SK-N-SH treated with all-trans-retinoic acid at 6 μM for 48 hours (cell line): ENCODE measurements around the gene DCC.

Source experiments
- ARNTL ChIP-seq: fragments of 450-650 bp; formaldehyde crosslinking; IDR thresholded peaks from 2 replicates; pipeline ENCODE4 v1.5.0; 2020; ENCODE audit warnings: low read depth, mild to moderate bottlenecking, moderate library complexity, borderline replicate concordance
- CSRNP3 ChIP-seq: fragments of 250-450 bp; sonication (Bioruptor Pico); IDR thresholded peaks from 2 replicates; pipeline ENCODE4 v1.5.1; 2021; ENCODE audit warnings: mild to moderate bottlenecking, moderate library complexity
- ESRRG ChIP-seq: fragments of 250-450 bp; sonication (Bioruptor Pico); IDR thresholded peaks from 2 replicates; pipeline ENCODE4 v1.6.1; 2021; ENCODE audit warnings: mild to moderate bottlenecking
- GLIS3 ChIP-seq: fragments of 250-450 bp; sonication (Bioruptor Pico); IDR thresholded peaks from 2 replicates; pipeline ENCODE4 v1.5.0; 2020; ENCODE audit warnings: mild to moderate bottlenecking, moderate library complexity
- OSR1 ChIP-seq: fragments of 250-450 bp; sonication (Bioruptor Pico); IDR thresholded peaks from 2 replicates; pipeline ENCODE4 v1.8.0; 2022; ENCODE audit warnings: moderate library complexity, mild to moderate bottlenecking, inconsistent platforms
- PATZ1 ChIP-seq: fragments of 250-450 bp; sonication (Bioruptor Pico); IDR thresholded peaks from 2 replicates; pipeline ENCODE4 v1.8.0; 2020; ENCODE audit warnings: mild to moderate bottlenecking, moderate library complexity, borderline replicate concordance
- POU6F1 ChIP-seq: fragments of 250-450 bp; sonication (Bioruptor Pico); IDR thresholded peaks from 2 replicates; pipeline ENCODE4 v1.8.0; 2021; ENCODE audit warnings: low read depth, mild to moderate bottlenecking, moderate library complexity, borderline replicate concordance
- RARB ChIP-seq: fragments of 250-450 bp; sonication (Bioruptor Pico); IDR thresholded peaks from 2 replicates; pipeline ENCODE4 v1.8.0; 2021; ENCODE audit warnings: mild to moderate bottlenecking, moderate library complexity
- TOX ChIP-seq: fragments of 250-450 bp; sonication (Bioruptor Pico); IDR thresholded peaks from 2 replicates; pipeline ENCODE4 v1.8.0; 2021; ENCODE audit warnings: mild to moderate bottlenecking, moderate library complexity, borderline replicate concordance
- ZC3H10 ChIP-seq: fragments of 250-450 bp; sonication (Bioruptor Pico); IDR thresholded peaks from 2 replicates; pipeline ENCODE4 v1.5.1; 2021; ENCODE audit warnings: mild to moderate bottlenecking, moderate library complexity
- ZFP3 ChIP-seq: fragments of 250-450 bp; sonication (Bioruptor Pico); IDR thresholded peaks from 2 replicates; pipeline ENCODE4 v1.5.0; 2020; ENCODE audit warnings: mild to moderate bottlenecking, moderate library complexity
- ZFP30 ChIP-seq: fragments of 450-650 bp; formaldehyde crosslinking; IDR thresholded peaks from 2 replicates; pipeline ENCODE4 v1.5.0; 2022; ENCODE audit warnings: mild to moderate bottlenecking, moderate library complexity
- ZNF565 ChIP-seq: fragments of 450-650 bp; formaldehyde crosslinking; conservative IDR thresholded peaks from 2 replicates; pipeline ENCODE4 v1.5.0; 2020; ENCODE audit warnings: low read depth, mild to moderate bottlenecking, moderate library complexity
- TF ChIP-seq, protein P1 (sequence below): fragments of 250-450 bp; sonication (Bioruptor Pico); IDR thresholded peaks from 2 replicates; pipeline ENCODE4 v1.5.1; 2020; ENCODE audit warnings: low read depth, mild to moderate bottlenecking, moderate library complexity

DNA sequence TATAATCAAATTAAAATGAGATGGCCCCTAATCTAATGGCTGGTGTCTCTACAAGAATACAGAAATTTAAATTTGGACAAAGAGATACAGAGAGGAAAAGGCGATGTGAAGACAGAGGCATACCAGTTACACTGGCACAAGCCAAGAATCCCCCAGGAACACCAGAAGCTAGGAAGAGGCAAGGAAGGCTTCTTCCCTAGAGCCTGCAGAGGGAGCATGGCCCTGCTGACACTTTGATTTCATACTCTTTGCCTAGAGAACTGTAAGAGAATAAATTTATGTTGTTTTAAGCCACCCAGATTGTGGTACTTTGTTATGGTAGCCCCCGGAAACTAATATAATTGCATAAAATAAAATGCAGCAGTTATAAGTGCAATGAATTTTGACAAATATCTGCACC lies 1213.0 kb downstream of the DCC start:
- TF ChIP-seq PATZ1 (no peak), RARB (CRISPR knock-in tag) (no peak), TOX (CRISPR knock-in tag) (no peak), ZFP30 (CRISPR knock-in tag) (no peak), GLIS3 (no peak), CSRNP3 (CRISPR knock-in tag) (no peak), ZFP3 (CRISPR knock-in tag) (no peak), OSR1 (CRISPR knock-in tag) (no peak), ARNTL (CRISPR knock-in tag) (no peak), ESRRG (CRISPR knock-in tag) (no peak), POU6F1 (no peak), ZNF565 (no peak), ZC3H10 (CRISPR knock-in tag) (no peak)
- TF ChIP-seq, protein P1, sequence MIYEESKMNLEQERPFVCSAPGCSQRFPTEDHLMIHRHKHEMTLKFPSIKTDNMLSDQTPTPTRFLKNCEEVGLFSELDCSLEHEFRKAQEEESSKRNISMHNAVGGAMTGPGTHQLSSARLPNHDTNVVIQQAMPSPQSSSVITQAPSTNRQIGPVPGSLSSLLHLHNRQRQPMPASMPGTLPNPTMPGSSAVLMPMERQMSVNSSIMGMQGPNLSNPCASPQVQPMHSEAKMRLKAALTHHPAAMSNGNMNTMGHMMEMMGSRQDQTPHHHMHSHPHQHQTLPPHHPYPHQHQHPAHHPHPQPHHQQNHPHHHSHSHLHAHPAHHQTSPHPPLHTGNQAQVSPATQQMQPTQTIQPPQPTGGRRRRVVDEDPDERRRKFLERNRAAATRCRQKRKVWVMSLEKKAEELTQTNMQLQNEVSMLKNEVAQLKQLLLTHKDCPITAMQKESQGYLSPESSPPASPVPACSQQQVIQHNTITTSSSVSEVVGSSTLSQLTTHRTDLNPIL: no peak
